Osteoblast (primary cell): ENCODE results near the gene KIF12. TPM values are rescaled to one million over a fixed set of nuclear protein-coding genes. Genes with fewer than 3 reads are reported as not detected.

ENCODE experiments used
- DNase-seq: peaks from one replicate; pipeline ENCODE4 v3.0.0; 2011; ENCODE audit warnings: low spot score, mixed read lengths; ENCODE audit not compliant: insufficient read length; ENCODE audit errors: missing footprints
- H2AFZ ChIP-seq: 2 replicates; pipeline ENCODE4 v1.6.0; 2011; ENCODE audit warnings: mild to moderate bottlenecking, low read length
- H3K27ac ChIP-seq: 2 replicates; pipeline ENCODE4 v1.5.1; 2011; ENCODE audit warnings: mild to moderate bottlenecking, low read depth, low read length, moderate library complexity
- H3K27me3 ChIP-seq: 2 replicates; pipeline ENCODE4 v1.6.0; 2012; ENCODE audit warnings: mild to moderate bottlenecking, control low read depth, inconsistent platforms, low read length, moderate library complexity; ENCODE audit not compliant: insufficient read depth
- H3K36me3 ChIP-seq: 2 replicates; pipeline ENCODE4 v1.5.1; 2011; ENCODE audit warnings: mild to moderate bottlenecking, low read length, control low read depth, moderate library complexity; ENCODE audit not compliant: insufficient read depth
- H3K4me1 ChIP-seq: 2 replicates; pipeline ENCODE4 v1.5.1; 2011; ENCODE audit warnings: mild to moderate bottlenecking, low read length, control low read depth, moderate library complexity; ENCODE audit not compliant: insufficient read depth
- H3K4me2 ChIP-seq: 2 replicates; pipeline ENCODE4 v1.6.0; 2011; ENCODE audit warnings: mild to moderate bottlenecking, low read length; ENCODE audit not compliant: insufficient read depth
- H3K4me3 ChIP-seq: fragments of 200-600 bp; sonication (generic); 3 replicates; pipeline ENCODE4 v1.5.1; 2012; ENCODE audit warnings: mild to moderate bottlenecking, low read length, inconsistent platforms; ENCODE audit not compliant: insufficient read depth
- H3K79me2 ChIP-seq: 2 replicates; pipeline ENCODE4 v1.6.0; 2012; ENCODE audit warnings: mild to moderate bottlenecking, low read length, control low read depth, inconsistent platforms; ENCODE audit not compliant: insufficient read depth
- H3K9me3 ChIP-seq: 2 replicates; pipeline ENCODE4 v1.5.1; 2011; ENCODE audit warnings: low read depth, low read length, control low read depth
- H4K20me1 ChIP-seq: 2 replicates; pipeline ENCODE4 v1.6.0; 2012; ENCODE audit warnings: mild to moderate bottlenecking, low read length, control low read depth; ENCODE audit not compliant: insufficient read depth
- total RNA-seq: library from RNA; depleted of rRNA; stranded (reverse); fragments of >200 nt; gene quantifications from 2 replicates; pipeline ENCODE4 v1.2.3, GENCODE V29; 2012
- TF ChIP-seq, protein P1 (sequence below): IDR thresholded peaks from 2 replicates; pipeline ENCODE4 v1.5.1; 2011; ENCODE audit warnings: mild to moderate bottlenecking, low read depth, low read length, moderate library complexity; ENCODE audit errors: extremely low read depth

The KIF12 gene
- total RNA-seq, 1 donor = not detected

DNA sequence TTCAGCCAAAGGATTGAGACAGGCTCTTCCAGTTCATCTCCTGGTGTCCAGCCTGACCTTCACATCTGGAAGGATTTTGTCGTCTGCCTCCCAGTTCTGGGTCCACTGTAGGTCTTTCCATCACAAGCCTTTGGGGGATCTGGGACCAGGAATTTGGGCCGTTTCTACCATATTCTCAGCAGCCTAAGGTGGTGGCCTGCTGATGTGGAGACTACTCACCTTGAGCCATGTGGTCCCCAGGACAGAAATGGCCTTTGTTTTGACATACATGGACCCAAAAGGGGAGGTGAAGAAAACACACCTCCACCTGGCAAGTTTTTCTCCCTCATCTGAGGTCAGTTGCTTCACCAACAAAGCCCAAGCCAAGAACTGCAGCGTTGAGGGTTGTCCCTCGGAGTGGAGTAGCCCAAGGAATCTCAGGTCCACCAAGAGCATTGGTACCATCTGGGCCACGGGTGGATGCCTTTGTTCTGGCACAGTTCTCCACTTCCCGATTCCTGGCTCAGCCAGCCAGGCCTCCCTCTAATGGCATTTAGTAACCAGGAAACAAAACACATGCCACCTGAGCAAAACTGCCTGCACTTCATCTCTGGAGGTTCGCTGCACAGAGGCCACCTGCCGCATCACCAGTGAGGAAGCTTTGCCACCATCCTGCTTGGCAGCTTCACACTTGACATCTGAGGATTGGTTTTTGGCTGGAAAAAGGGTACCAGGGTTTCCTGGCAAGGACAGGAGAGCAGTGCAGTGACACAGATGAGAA is 45.7 kb downstream of the KIF12 start:
- peak; percentile 73 for DNase-seq

DNA sequence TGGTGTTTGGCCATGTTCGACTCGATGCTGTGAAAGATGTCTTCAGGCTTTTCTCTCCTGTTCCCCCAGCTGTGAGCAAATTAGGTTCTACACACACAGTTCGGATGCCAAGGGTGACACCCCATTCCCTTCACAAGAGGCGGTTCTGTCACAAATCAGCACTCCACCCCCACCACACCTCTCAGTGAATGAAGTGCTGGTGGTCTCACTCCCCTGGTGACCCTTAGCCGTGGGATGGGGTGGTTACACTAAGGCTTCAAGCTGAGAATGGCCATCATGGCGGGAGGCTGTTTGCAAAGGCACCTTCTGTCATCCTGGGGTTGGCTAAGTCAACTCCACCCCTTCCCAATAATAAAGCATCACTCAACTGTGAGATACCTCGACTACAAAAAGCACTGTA is 47.4 kb downstream of the KIF12 start:
- Histone ChIP-seq H3K4me1 (no peaks in the 10 kb centered on the region), H3K4me2 (no peak overlapping the region), H3K9me3 (no peaks in the 10 kb centered on the region), H3K27ac (no peak overlapping the region), H4K20me1 (no peaks in the 10 kb centered on the region), H2AFZ (no peak overlapping the region), H3K36me3 (peaks cover 36% of the 10 kb centered on the region), H3K4me3 (no peak overlapping the region), H3K79me2 (no peaks in the 10 kb centered on the region), H3K27me3 (no peaks in the 10 kb centered on the region)
- TF ChIP-seq, protein P1, sequence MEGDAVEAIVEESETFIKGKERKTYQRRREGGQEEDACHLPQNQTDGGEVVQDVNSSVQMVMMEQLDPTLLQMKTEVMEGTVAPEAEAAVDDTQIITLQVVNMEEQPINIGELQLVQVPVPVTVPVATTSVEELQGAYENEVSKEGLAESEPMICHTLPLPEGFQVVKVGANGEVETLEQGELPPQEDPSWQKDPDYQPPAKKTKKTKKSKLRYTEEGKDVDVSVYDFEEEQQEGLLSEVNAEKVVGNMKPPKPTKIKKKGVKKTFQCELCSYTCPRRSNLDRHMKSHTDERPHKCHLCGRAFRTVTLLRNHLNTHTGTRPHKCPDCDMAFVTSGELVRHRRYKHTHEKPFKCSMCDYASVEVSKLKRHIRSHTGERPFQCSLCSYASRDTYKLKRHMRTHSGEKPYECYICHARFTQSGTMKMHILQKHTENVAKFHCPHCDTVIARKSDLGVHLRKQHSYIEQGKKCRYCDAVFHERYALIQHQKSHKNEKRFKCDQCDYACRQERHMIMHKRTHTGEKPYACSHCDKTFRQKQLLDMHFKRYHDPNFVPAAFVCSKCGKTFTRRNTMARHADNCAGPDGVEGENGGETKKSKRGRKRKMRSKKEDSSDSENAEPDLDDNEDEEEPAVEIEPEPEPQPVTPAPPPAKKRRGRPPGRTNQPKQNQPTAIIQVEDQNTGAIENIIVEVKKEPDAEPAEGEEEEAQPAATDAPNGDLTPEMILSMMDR = no peak
- peak; percentile 59 for DNase-seq

More for the DNA sequence above, 45.7 kb downstream of the KIF12 start:
- TF ChIP-seq, protein P1 = no peak
- H4K20me1 ChIP-seq = no peaks in the 10 kb centered on the region
- no peak overlapping the region for H2AFZ ChIP-seq
- H3K27me3 ChIP-seq = no peaks in the 10 kb centered on the region
- no peak overlapping the region for H3K4me3 ChIP-seq
- H3K4me1 ChIP-seq = no peaks in the 10 kb centered on the region
- H3K79me2 ChIP-seq = no peaks in the 10 kb centered on the region
- peaks cover 29% of the 10 kb centered on the region for H3K36me3 ChIP-seq
- no peak overlapping the region for H3K27ac ChIP-seq
- H3K9me3 ChIP-seq = no peaks in the 10 kb centered on the region
- H3K4me2 ChIP-seq = no peak overlapping the region

DNA sequence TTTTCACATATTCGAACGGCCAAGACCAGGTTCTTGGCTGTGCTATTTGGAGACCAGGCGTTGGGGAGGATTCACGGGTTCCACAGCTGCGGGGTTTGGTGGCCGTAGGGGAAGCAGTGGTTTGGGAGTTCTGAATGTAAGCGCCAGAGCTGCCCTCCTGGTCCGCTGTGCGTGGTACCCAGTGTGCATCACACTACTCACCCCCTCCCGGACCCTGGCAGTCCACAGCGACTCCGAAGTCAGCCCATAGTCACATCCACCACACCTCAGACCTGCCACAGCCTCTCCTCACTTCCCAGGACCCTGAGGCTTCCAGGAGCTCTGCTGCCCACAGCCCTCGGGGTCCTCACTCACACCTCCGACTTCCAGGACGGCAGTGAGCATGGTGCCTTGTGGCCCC is 47.8 kb downstream of the KIF12 start:
- no peak overlapping the region for H3K27ac ChIP-seq
- TF ChIP-seq, protein P1 = no peak
- H3K79me2 ChIP-seq = no peaks in the 10 kb centered on the region

GRCh38 chr9:114050646-114051045 is 48.4 kb downstream of the KIF12 start:
- H3K27me3 ChIP-seq = no peaks in the 10 kb centered on the region
- TF ChIP-seq, protein P1 = no peak
- no peaks in the 10 kb centered on the region for H3K79me2 ChIP-seq
- no peak overlapping the region for H3K27ac ChIP-seq
- H3K9me3 ChIP-seq = no peaks in the 10 kb centered on the region
- no peaks in the 10 kb centered on the region for H4K20me1 ChIP-seq
- H2AFZ ChIP-seq = no peak overlapping the region
- H3K36me3 ChIP-seq = peaks cover 36% of the 10 kb centered on the region
- no peaks in the 10 kb centered on the region for H3K4me1 ChIP-seq
- H3K4me2 ChIP-seq = no peak overlapping the region
- no peak overlapping the region for H3K4me3 ChIP-seq
- DNase-seq = peak; percentile 77

More for the DNA sequence above, 47.8 kb downstream of the KIF12 start:
- H4K20me1 ChIP-seq = no peaks in the 10 kb centered on the region
- H3K9me3 ChIP-seq = no peaks in the 10 kb centered on the region
- no peaks in the 10 kb centered on the region for H3K27me3 ChIP-seq
- peaks cover 36% of the 10 kb centered on the region for H3K36me3 ChIP-seq
- H3K4me1 ChIP-seq = no peaks in the 10 kb centered on the region
- no peak overlapping the region for H3K4me3 ChIP-seq
- DNase-seq = peak; percentile 31
- H3K4me2 ChIP-seq = no peak overlapping the region
- no peak overlapping the region for H2AFZ ChIP-seq
